Suprapubic skin (tissue), 4 donors: ENCODE measurements around the gene MEX3A. TPM values are rescaled to one million over a fixed set of nuclear protein-coding genes. Genes with fewer than 3 reads are reported as not detected.

Experiments
- DNase-seq, 2 donors: peaks; one replicate each; pipeline ENCODE4 v3.0.0-alpha.2; 2019; ENCODE audit warnings: low spot score in 2 of 2
- H3K27ac ChIP-seq: fragments of 200-600 bp; sonication (generic); one replicate; pipeline ENCODE4 v1.5.1; 2019
- H3K27me3 ChIP-seq: fragments of 200-600 bp; sonication (generic); one replicate; pipeline ENCODE4 v1.5.1; 2019
- H3K36me3 ChIP-seq: fragments of 200-600 bp; sonication (generic); one replicate; pipeline ENCODE4 v1.5.1; 2019
- H3K4me1 ChIP-seq: fragments of 200-600 bp; sonication (generic); one replicate; pipeline ENCODE4 v1.5.1; 2019
- H3K4me3 ChIP-seq: fragments of 200-600 bp; sonication (generic); one replicate; pipeline ENCODE4 v1.5.1; 2019; ENCODE audit warnings: mild to moderate bottlenecking
- H3K9me3 ChIP-seq: fragments of 200-600 bp; sonication (generic); one replicate; pipeline ENCODE4 v1.5.1; 2019
- CTCF ChIP-seq, 2 donors: fragments of 200-600 bp in 1 of 2; fragments of 450-650 bp in 1 of 2; sonication (generic) in 1 of 2; IDR thresholded peaks; one replicate each; pipeline ENCODE4 v1.5.1; 2016 to 2019; ENCODE audit warnings: antibody characterized with exemption in 2 of 2, mild to moderate bottlenecking in 1 of 2, moderate library complexity in 1 of 2
- EP300 ChIP-seq: sonication (generic); formaldehyde crosslinking; IDR thresholded peaks from one replicate; pipeline ENCODE4 v1.6.1; 2017; ENCODE audit warnings: antibody characterized with exemption
- POLR2A ChIP-seq, 2 donors: fragments of 450-650 bp; IDR thresholded peaks; one replicate each; pipeline ENCODE4 v1.6.1; 2017; ENCODE audit warnings: antibody characterized with exemption in 2 of 2, mild to moderate bottlenecking in 2 of 2, moderate library complexity in 2 of 2
- POLR2AphosphoS5 ChIP-seq, 3 donors: sonication (generic); formaldehyde crosslinking; IDR thresholded peaks; one replicate each; pipeline ENCODE4 v1.6.1; 2017; ENCODE audit warnings: antibody characterized with exemption in 3 of 3
- WGBS: methylation state at CpG from one replicate; pipeline ENCODE4 v1.1.5; 2018; 5-methylcytosine and 5-hydroxymethylcytosine counted together
- total RNA-seq, 4 donors: library from RNA; depleted of rRNA; stranded (reverse); fragments of >200 nt; gene quantifications; one replicate each; pipeline ENCODE4 v1.1.0, GENCODE V29; 2016

MEX3A gene
- total RNA-seq, 4 donors from 2014 or later = 0.42 to 2.7 (median 1.0) TPM

- Histone ChIP-seq H3K9me3 (no peaks in the 10 kb centered on the region), H3K4me1 (peaks cover 39% of the 10 kb centered on the region), H3K27ac (peak overlapping the region; percentile 78), H3K27me3 (no peaks in the 10 kb centered on the region), H3K4me3 (peak overlapping the region; percentile 42), H3K36me3 (peaks cover 3% of the 10 kb centered on the region)
- WGBS = 66% methylated on average over 3 of the region's 3 CpGs
- no peak for TF ChIP-seq CTCF (IDR thresholded peaks at IDR 0.05)
- TF ChIP-seq EP300 = no peak
- no peak for TF ChIP-seq POLR2AphosphoS5 (IDR thresholded peaks at IDR 0.05)
- no peak for TF ChIP-seq POLR2A (IDR thresholded peaks at IDR 0.05)
- no peak for DNase-seq
Measured at GRCh38 chr1:156062189-156062588, 20.1 kb downstream of the MEX3A start.

GRCh38 chr1:156060937-156061636, 21.2 kb downstream of the MEX3A start, which contains the start of gene RAB25:
TSS of gene RAB25 (plus strand) at chr1:156061160. CDS start at chr1:156061401, 241 bp downstream.
- peaks cover 3% of the 10 kb centered on the region for H3K36me3 ChIP-seq
- peak within 1 kb of the TSS; percentile 42 for H3K4me3 ChIP-seq
- H3K27me3 ChIP-seq = no peaks in the 10 kb centered on the region
- no peaks in the 10 kb centered on the region for H3K9me3 ChIP-seq
- peaks cover 43% of the 10 kb centered on the region for H3K4me1 ChIP-seq
- TF ChIP-seq CTCF (IDR thresholded peaks at IDR 0.05) (no peak), EP300 (no peak), POLR2A (IDR thresholded peaks at IDR 0.05) (peak in 1 of 2 donors; percentile 10), POLR2AphosphoS5 (IDR thresholded peaks at IDR 0.05) (no peak)
- WGBS = 29% methylated on average over 11 of the region's 11 CpGs
- peak in 1 of 2 donors; percentile 74 for DNase-seq
- peak within 1 kb of the TSS; percentile 78 for H3K27ac ChIP-seq

GRCh38 chr1:156056326-156056849, 25.9 kb downstream of the MEX3A start:
- H3K9me3 ChIP-seq = no peaks in the 10 kb centered on the region
- H3K4me1 ChIP-seq = peaks cover 42% of the 10 kb centered on the region
- no peak overlapping the region for H3K27ac ChIP-seq
- no peak for TF ChIP-seq EP300
- no peak for TF ChIP-seq CTCF (IDR thresholded peaks at IDR 0.05)
- TF ChIP-seq POLR2A (IDR thresholded peaks at IDR 0.05) = no peak
- TF ChIP-seq POLR2AphosphoS5 (IDR thresholded peaks at IDR 0.05) = no peak
- no peak for DNase-seq
- WGBS = 91% methylated on average over 1 of the region's 1 CpG
- H3K4me3 ChIP-seq = no peak overlapping the region
- peaks cover 3% of the 10 kb centered on the region for H3K36me3 ChIP-seq
- H3K27me3 ChIP-seq = no peaks in the 10 kb centered on the region

GRCh38 chr1:156055281-156056048, 26.8 kb downstream of the MEX3A start:
- Histone ChIP-seq H3K36me3 (peaks cover 3% of the 10 kb centered on the region), H3K4me1 (peaks cover 41% of the 10 kb centered on the region), H3K9me3 (no peaks in the 10 kb centered on the region), H3K4me3 (peak overlapping the region; percentile 83), H3K27ac (peak overlapping the region; percentile 90), H3K27me3 (no peaks in the 10 kb centered on the region)
- WGBS = 52% methylated on average over 7 of the region's 17 CpGs
- TF ChIP-seq CTCF (IDR thresholded peaks at IDR 0.05) = no peak
- no peak for TF ChIP-seq EP300
- TF ChIP-seq POLR2AphosphoS5 (IDR thresholded peaks at IDR 0.05) = no peak
- TF ChIP-seq POLR2A (IDR thresholded peaks at IDR 0.05) = no peak
- DNase-seq = no peak
